SH-SY5Y (cell line): ENCODE results near the gene NR3C2.

Source experiments
- GATA2 ChIP-seq: IDR thresholded peaks from 2 replicates; pipeline ENCODE4 v1.6.1; 2011; ENCODE audit warnings: mild to moderate bottlenecking, low read depth, low read length
- GATA3 ChIP-seq: IDR thresholded peaks from 2 replicates; pipeline ENCODE4 v1.6.1; 2011; ENCODE audit warnings: low read depth, mild to moderate bottlenecking, low read length, moderate library complexity

DNA sequence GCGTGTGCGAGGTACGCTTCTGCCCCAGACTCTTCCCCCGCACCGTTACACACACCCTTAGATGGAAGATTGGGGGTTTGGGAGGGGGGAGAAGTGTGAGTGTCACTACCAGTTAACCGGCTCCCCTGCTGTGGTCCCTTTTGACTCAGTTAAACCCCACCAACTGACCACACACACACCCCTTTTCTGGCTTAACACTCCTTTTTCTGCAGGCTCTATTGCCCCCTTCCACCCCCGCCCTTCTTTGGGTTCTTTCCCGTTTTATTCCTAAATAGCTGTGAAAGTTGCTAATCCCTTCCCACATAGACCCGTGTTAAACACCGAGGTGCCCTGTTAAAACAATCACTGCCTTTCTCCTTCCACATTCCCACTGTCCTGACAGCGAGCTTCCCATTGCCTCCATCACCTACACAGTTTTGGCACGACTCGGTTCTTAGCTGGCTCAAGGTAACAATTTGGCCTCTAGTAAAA lies 3.7 kb upstream of the NR3C2 start:
- TF ChIP-seq GATA3 (no peak), GATA2 (no peak)
